CD1c-positive myeloid dendritic cell (primary cell): ENCODE measurements around the gene SH3GLB2.
"Not testable (repeated sequence)": the region's sequence is repeated elsewhere in the genome, so short reads cannot be mapped to it uniquely, and the experiment has no call there.

Experiments
- DNase-seq: peaks from one replicate; pipeline ENCODE4 v3.0.0-alpha.2; 2016; ENCODE audit errors: extremely low spot score

Gene SH3GLB2

DNA sequence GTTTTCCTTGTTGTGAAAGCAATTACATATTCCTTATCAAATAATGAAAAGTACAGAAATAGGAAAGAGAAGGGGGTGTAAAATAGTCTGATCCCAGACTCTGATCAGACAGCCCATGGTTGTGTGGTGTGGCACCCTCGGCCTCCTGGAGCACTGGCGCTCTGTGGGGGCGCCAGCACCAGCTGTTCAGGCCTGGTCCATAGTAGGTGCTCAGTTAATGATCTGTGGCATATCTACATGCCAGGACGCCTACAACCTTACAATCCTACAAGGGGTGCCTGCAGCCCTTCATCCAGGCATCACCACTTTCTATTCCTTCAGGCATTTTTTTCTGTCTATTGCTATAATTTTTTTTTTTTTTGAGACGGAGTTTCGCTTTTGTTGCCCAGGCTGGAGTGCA lies 24.9 kb upstream of the SH3GLB2 start:
- DNase-seq, result no peak

DNA sequence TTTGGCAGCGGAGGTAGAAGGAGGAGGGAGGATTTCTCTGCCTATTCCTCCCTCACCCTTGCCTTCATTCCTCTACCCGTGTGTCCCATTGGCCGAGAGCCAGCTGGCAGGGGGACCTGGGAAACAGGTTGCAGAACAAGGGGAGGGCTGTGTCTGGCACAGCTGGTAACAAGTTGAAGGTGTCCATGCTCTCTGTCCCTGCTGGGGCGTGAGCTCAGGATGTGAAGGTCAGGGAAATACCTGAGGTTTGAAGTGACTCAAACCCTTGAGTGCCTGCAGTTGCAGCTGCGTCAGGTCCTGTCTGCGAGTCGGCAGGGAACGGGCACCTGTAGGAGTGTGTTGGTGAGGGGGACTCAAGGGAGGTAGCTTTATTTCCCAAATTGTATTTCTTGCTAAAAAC lies 24.5 kb upstream of the SH3GLB2 start:
- no peak for DNase-seq

DNA sequence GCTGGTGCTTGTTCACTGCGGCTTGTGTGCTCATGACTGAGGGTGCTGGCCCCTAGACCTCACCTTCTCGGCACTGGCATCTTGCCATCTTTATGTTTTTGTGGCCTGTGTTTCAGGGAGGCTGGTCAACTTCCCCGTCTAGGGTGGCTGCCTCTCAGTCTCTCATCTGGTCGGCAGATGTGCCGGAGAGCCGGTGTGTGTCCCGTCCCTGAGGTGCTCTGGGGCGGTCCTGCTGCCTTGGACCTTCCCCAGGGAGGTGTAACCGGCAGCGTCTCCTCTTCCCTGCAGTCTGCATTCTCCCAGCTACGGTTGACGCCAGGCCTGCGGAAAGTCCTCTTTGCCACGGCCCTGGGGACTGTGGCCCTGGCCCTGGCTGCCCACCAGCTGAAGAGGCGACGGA lies 13.9 kb upstream of the SH3GLB2 start:
- no peak for DNase-seq

DNA sequence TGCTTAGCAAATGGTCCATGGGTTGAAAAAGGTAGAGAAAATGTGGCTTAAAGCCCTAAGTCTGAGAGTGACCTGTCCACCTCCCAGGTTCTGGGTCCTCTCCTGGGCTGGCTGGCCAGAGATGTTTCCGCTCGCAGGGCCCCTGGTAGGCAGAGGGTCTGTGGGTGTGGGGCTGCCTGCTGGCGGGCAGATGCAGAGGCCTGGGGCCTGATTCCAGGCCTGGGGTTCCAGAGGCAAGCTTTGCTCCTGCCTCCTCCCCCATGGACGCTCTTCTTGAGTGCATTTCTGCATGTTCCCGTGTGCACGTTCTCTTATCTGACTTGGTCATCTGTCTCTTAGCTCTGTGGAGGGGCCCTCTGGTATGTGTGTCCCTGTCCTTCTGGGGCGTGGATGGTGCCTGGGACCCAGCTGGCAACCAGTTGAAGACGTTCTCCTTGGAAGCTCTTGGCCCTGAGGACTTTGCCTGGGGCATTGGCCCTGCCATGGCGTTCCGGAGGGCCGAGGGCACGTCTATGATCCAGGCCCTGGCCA lies 12.0 kb upstream of the SH3GLB2 start:
- no peak for DNase-seq

DNA sequence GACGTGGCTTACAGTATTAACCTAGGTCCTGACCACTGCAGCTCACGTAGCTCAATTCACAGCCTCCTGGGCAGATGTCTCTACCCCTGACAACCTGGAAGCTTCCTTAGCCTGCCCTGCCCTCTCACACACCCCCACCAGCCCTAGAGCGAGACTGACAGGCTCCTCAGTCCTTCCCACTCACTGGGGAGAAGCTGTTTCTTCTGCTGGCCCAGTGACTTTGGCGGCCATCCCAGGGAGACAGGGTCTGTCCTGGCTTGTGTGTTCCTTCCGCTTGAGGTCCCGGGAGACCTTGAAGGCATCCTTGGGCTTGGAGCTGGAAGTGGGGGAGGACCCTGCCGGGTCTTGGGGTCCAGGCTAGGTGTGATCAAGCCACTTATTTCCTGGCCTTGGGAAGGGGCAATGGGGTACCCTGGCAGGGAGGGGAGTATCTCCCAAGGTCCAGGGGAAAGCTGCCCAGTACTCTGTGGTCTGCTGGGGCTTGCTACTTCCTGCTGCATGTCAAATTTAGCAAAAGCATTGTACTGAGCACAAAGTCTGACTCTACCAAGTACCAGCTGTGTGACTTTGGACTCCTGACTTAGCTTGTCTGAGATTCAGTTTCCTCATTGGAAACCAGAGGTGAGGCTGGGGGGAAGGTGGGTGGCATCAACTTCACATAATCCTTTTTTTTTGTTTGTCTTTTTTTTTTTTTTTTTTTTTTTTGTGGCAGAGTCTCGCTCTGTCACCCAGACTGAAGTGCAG lies 10.2 kb upstream of the SH3GLB2 start:
- no peak for DNase-seq

DNA sequence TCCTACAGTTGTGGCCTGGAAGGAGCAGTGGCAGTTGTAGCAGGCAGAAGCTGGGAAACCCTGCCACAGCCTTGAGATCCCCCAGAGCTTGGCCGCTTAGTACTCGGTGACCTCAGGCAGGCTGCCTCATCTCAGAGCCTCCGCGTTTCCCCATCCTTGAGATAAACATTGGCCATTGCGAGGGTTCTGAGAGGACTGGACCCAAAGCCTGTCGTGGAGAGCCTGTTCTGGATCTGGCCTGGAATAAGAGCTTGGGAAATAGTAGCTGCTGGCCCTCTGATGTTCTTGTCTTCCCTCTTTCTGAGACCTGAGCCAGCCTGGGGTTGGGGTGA lies 9.6 kb upstream of the SH3GLB2 start:
- no peak for DNase-seq

DNA sequence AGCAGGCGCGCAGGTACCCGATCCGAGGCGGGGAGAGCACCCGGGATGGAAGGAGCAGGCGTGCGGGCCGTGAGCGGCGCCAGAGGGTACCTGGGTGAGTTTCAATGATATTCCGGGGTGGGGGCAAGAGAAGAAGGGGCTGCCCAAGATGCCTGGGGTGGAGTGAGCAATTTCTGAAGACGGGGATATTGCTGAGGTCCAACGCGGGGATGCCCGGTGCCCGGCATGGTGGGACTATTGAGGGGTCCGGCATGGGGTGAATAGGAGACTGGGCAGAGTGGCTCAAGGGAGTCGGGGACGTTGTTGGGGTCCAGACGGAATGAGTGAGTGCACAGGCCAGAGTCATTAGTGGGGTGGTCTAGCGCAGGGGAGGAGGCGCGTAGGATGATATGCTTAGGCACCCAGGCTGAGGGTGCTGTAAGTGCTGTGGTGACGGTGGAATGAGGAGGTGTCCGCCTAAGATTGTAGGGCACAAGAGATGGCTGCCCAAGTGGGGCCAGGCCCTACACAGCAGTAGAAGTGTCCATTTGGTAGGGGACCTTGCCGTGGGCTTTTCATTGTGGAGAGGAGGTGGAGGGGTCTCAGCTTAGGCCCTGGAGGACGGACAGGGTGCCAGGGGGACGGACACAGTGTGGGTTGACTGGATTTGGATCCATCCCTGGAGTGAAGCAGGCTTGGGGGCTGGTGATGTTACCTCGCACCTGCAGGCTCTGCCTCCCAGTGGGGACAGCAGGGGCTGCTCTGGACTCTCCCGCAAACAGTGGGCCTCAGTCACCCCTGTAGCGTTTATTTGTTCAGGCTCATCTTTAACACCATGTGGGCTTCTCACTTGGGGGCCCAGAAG lies 9.0 kb upstream of the SH3GLB2 start:
- no peak for DNase-seq

DNA sequence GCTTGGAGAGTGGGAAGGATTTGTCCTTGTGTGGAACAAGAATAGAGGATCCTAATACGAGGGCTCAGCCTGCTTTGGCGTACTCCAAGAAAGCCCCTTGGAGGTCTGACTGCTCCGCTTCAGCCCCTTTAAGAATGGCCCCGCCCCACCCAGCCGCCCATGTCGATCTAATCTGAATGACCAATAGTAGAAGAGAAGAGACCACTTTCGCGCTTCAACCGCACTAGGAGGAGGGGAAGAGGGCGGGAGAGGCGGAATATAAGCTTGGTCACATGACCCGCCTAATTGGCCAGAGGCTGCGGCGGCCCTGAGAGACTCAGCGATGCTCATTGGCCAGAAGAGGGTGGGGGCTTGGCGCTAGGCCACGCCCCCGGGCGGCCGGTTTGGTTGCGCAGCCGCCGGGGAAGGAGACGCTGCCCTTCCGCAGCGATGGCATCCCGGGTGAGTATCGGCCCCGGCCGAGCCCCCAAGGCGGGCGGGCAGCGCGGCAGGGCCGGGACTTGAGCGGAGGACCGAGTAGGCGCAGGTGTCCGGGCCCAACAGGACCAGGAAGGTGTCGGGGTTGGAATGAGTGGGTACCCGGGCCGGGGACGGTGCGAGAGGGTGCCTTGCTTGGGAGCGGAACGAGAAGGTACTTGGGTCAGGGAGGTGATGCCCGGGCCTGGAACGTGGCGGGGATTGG lies 8.3 kb upstream of the SH3GLB2 start, which contains the start of gene MIGA2:
TSS of gene MIGA2 (plus strand) at position 386 of the 682 bp plus-strand sequence. CDS start 3,969 bp downstream, outside the sequence.
- peak; percentile 98 for DNase-seq

DNA sequence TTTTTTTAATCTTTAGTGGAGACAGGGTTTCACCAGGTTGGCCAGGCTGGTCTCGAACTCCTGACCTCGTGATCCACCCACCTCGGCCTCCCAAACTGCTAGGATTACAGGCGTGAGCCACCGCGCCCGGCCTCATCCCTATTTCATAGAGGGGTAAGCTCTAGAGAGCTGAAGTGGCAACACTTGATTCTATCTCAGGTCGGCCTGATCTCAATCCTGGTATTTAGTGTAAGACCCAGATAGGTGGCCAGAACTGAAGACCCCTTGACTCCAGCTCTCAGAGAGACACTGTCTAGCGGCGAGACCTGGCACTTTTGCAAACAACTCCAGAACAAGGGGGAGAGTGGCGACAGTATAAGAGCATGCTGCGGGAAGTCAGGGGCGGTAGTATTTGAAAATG lies 7.7 kb upstream of the SH3GLB2 start:
- DNase-seq, result not testable (repeated sequence)

DNA sequence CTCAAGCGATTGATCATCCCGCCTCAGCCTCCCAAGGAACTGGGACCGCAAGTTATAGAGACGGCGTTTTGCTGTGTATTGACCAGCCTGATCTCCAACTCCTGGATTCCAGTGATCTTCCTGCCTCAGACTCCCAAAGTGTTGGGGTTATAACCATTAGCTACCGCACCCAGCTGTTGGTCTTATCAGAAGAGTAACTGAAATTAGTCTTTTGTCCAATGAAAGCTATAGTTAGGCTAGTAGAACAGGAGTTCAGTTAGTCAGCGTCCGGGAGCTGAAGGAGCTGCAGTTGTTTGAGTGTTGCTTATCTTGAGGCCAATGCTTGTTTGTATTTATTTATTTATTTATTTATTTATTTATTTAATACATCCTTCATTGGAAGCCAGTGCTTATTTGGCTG lies 5.1 kb upstream of the SH3GLB2 start:
- DNase-seq, result no peak

DNA sequence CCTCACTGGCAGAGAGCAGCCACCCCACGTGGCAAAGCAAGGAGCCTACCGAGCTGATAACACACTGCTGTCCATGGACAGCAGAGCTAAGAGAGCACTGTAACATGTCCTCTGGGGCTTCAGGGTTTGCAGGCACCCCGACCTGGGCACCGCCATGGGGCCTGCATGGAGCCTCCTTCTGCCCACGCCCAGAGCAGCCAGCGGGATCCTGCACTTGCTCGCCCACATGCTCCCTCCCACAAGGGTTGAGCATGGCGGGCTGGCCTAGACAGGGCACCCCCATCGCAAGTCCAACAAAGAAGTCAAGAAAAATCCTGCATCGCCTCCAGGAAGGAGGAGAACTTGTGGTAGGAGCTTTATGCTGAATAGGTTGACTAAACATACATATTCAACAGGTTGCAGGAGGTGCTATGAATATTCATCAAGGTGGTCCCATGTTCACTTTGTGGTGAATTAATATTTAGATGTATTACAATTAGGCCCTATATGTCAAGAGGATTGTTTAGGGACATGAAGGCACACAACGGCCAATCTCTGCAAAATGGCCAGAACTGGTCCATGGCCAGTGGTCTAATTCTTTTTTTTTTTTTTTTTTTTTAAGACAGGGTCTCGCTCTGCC lies 4.5 kb upstream of the SH3GLB2 start:
- DNase-seq, result no peak

DNA sequence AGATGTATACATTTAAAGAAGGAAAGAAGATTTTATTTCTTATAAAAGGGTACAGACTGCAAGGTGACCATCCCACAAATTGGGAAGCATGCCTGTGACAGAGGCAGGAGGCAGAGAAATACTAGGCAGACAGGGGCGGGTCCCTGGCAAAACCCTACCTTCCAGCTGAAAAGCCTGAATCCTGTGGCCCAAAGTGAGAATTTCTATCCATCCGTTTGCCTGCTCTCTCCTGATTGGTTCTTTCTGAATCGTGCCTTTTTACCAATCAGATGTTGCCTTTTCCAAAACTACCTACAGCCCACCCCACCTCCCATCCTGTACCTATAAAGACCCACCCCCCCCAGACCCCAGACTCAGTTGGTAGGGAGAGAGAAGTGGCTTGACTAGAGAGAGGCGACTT lies 3.4 kb upstream of the SH3GLB2 start:
- no peak for DNase-seq

DNA sequence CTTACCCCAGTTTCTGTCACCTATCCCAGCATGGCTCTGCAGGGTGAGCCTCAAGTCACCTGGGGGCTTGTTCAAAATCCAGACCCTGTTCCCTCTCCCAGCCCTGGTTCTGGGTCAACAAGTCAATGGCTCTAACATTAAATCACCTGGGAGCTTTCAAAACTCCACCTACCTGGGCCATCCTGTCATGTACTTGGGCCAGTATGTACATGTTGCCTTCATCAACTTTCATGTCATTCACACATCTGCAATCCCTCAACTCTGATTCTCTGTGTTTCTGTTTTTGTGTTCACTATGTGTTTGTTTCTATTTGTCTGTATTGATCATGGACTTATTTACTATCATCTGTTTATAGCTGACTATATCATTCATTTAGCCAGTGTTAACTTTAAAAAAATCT lies 2.1 kb upstream of the SH3GLB2 start:
- no peak for DNase-seq

DNA sequence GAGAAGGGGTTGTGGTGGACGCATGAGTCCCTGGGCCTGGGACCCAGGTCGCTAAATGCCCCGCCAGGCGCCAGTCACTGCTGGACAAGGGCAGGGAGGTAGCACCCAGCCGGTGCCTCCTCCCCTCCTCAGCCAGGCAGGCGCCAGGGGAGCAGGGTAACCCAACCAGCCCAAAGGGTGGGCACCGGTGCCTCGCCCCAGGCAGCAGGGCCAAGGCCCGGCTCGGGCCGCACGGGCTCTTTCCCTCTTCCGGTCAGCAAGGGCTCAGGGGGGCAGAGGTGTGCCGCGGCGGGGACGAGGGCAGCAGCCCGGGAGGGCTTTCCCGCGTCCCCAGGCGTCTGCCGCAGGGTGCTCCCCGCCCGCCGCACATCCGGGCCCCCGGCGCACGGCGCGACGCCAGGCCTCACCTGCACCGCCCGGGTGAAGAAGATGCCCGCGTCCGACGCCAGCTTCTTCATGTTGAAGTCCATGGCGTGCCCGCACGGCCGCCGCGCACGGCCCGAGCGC lies 393 bp downstream of the SH3GLB2 start:
- DNase-seq, result no peak

DNA sequence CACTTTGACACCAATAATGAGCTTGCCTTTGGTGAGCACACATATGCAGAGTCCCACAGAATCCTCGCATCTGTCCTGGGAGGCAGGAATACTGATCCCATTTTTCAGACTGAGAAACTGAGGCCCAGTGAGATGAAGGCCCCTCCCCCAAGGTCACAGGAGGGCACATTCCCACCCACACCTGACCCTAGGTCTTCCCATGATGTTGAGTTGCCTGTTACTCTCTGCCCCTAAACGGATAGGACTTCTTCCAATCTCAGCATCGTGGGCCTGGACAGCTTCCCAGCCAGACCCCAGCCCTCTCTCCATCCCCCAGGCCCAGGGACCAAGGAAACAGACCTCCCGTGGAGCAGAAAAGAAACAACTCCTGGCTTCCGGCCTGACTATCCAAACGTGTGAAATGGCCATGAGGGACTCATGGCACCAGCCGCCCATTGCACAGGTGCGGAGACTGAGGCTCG lies 877 bp downstream of the SH3GLB2 start:
- no peak for DNase-seq

DNA sequence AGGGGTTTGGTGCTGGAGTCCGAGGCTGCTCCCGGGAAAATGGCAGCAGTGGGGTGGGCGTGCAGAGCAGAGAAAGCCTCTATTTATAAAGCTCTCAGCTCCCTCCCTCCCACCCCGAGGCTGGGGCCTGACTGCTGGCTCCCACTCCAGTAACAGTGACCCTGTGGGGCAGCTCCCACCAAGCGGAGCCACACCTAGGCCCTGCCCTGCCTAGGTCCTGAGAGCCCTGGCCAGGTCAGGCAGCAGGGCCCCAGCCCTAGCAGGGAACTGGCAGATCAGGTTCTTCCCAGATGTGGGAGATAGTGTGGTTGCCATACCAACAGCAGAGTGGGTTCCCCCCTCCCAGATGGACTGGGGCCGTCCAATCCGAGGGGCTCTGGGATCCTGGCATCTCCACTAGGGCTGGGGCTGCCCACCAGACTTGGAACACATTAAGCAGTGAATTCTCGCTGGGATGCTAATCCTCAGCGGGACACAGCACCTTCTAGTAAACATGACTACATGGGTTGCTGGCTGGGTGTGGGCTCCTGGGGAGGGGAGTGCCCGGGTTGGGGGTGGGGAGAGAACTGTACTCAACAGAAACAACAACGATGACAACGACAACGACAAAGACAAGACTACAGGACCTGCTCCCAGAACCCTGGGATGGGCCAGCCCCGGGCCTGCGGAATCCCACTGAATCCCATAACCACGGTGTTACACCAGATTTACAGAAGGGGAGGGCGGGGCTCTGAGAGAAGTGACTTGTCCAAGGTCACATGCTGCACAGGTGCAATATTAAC lies 1.5 kb downstream of the SH3GLB2 start:
- no peak for DNase-seq

DNA sequence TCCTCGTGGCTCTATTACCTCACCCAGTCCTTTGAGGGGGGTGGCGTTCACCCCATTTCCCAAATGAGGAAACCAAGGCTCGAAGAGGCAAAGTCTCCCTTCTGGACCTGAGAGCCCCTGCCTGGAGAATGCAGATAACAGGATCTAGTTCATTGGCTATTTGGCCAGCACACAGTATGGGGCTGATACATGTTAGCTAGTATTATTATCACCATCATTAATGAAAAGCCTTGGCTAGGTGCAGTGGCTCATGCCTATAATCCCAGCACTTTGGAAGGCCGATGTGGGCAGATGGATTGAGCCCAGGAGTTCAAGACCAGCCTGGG lies 4.3 kb downstream of the SH3GLB2 start:
- DNase-seq, result no peak

DNA sequence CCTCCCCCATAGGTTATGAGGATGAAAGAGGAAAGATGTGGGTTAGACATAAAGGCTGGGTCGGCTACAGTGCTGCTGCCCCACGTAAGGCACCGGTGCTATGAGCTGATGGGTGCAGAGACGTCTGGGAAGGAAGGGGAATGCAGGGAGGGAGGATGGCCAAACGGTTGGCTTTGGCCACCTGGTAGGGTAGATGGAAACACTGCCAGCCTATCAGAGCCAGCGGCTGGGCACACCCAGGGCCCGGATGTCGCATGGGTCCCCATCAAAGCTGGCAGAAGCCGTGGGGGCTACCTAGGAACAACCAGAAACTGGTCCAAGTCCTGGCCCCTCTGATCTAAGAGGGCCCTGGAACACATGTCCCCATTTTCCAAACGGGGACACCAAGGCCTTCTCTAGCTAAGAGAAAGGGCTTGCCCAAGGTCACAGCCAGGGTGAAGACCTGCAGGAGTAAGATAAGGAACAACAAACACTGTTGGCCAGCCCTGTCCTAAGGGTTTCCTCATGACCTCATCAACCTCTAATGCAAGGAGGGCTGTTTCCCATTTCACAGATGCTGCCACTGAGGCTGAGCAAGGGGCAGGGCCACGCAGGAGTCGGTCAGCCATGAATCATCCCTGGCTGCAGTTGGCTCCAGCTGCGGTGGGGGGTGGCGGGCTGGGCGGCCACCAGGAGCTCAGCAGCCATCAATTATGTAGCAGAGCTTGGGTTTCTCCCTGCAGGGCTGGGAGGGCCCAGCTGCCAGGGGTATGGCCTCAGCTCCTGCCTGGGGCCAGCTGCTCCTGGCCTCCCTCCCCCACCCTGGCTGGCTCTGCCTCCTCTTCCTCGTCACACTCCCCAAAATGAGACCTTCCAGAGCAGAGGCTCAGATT lies 4.9 kb downstream of the SH3GLB2 start:
- DNase-seq, result no peak

DNA sequence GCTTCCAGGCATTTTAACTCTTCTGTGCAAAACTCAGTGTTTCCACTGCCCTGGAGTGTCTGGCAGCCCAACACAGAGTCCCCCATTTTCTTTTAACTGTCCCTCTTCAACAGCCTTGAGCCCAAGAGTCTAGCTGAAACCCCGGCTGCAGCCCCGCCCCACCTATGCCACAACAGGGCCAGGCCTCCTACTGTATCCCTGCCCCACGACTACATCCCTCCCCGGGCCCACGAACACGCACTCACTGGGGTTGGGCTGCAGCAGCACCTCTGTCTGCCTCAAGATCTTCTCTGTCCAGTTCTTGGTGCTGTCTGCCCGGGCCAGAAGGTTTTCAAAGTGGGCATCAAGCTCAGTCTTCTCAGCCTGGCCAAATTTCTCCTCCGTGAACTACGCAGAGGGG lies 6.1 kb downstream of the SH3GLB2 start:
- no peak for DNase-seq

DNA sequence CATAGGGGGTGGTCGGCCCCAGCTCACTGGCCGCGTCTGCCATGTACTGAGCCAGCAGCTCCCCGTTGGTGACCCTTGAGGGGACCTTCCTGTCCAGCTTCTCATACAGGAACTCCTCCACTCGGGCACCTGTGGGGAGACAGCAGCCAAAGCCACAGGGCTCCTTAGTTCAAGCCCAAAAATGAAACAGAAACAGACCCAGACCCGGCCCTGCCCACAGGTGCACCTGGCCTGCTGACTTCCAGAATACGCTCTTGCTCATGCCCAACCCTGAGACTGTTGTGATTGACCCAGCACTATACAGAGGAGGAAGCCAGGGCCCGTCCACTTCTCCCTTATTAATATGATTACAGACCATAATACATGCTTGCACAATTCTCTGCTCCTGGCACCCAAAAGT lies 7.0 kb downstream of the SH3GLB2 start:
- DNase-seq, result no peak
